Epidermal melanocyte (primary cell): ENCODE measurements around the gene TM7SF3.

Experiments
- DNase-seq: peaks from one replicate; pipeline ENCODE4 v3.0.0; 2011; ENCODE audit warnings: low spot score; ENCODE audit not compliant: insufficient read length

Gene TM7SF3

GRCh38 chr12:26935636-26936378 lies 78.4 kb downstream of the TM7SF3 start:
- DNase-seq = no peak

GRCh38 chr12:26929590-26929989 lies 84.6 kb downstream of the TM7SF3 start:
- no peak for DNase-seq

DNA sequence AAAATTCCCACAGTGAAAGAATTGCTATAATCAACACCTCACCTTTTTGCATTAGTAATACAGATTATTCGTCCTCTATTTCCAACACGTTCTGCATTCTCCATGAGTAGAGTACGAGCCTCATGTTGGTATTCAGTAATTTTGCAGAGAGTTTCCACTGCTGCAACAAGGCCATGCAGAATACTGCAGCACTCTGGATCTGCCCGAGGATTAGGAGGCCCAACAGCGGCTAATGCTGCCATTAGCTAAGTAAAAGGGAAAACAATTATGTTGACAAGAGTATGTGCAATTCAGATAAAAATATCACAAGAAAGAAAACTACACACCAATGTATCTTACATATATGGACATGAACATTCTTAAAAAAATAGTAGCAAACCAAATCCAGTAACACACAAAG lies 85.5 kb downstream of the TM7SF3 start:
- DNase-seq = no peak
